Transverse colon (tissue), 3 donors: ENCODE data around the gene DEPDC7.

Source experiments
- CTCF ChIP-seq, 5 experiments: fragments of 200-600 bp in 3 of 5; fragments of 450-650 bp in 2 of 5; sonication (generic) in 3 of 5; IDR thresholded peaks; 1 replicate in 2 of 5; 2 replicates in 3 of 5; pipeline ENCODE4 v1.5.1; 2016 to 2017; ENCODE audit warnings: antibody characterized with exemption in 5 of 5, inconsistent platforms in 3 of 5, mild to moderate bottlenecking in 2 of 5, moderate library complexity in 1 of 5
- POLR2A ChIP-seq: fragments of 450-650 bp; IDR thresholded peaks from one replicate; pipeline ENCODE4 v1.6.1; 2016; ENCODE audit warnings: antibody characterized with exemption, mild to moderate bottlenecking, moderate library complexity

- TF ChIP-seq CTCF (IDR thresholded peaks at IDR 0.05) (no peak), POLR2A (no peak)
Observed at GRCh38 chr11:33027233-33027632, 11.6 kb downstream of the DEPDC7 start.
